GM21526 (cell line): ENCODE data around the gene SAFB2.

ENCODE experiments used
- ATAC-seq: cut with Tn5 transposase; IDR thresholded peaks from one replicate; pipeline ENCODE4 v1.9.1; 2021; ENCODE audit warnings: moderate library complexity; ENCODE audit not compliant: unreplicated experiment, low FRiP score

The SAFB2 gene

DNA sequence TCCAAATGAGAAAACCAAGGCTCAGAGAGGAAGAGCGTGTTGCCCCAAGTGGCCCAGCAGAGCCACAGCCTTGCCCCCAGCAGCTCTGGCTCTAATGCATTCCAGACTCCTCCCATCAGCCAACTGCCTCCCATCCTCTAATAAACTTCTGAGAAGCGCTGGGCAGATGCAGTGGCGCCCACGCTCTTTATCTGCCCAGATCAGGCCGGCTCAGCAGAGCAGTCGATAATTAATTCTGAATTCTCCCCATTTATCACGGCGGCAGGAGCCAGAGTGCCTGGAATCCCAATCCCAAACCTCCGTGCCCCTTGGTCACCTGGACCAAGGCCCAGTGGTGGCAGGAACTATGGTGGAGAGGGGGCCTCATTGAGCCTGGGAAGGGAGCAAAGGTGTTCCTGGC is 68.7 kb downstream of the SAFB2 start:
- ATAC-seq = no peak

DNA sequence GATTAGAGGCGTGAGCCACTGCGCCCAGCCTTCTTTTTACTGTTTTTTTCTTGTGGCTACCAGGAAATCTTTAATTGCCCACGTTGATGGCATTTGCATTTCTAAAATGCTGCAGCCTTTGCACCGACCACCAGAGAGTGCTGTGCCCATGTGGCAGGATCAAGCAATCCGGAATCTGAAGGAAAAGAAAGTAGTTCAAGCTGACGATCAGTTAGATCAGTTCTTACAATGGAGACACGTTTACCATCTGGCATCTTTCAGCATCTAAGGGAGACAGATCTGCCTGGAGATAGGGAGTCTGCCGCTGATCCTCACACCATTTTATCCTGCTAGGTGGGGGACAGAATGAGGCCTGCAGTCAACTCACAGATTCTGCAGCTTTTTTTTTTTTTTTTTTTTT is 74.7 kb downstream of the SAFB2 start:
- no peak for ATAC-seq

DNA sequence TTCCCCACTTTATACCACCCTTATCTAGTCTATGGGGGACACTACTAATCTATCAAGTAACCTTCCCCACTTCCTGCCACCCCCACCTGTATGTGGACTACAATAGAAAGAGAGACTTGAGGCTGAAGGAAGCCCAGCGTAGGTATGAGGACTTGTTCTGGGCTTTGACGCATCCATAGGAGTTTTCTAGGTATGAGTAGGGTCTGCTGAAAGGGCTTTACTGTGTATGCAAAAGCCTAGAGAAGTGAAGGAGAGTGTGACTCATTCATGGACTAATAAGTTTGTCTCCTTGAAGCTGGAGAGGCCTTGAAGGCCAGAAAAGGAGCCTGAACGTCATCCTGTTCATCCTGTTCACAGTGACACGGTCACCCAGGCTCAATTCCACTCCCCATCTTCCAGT is 76.6 kb downstream of the SAFB2 start:
- no peak for ATAC-seq

DNA sequence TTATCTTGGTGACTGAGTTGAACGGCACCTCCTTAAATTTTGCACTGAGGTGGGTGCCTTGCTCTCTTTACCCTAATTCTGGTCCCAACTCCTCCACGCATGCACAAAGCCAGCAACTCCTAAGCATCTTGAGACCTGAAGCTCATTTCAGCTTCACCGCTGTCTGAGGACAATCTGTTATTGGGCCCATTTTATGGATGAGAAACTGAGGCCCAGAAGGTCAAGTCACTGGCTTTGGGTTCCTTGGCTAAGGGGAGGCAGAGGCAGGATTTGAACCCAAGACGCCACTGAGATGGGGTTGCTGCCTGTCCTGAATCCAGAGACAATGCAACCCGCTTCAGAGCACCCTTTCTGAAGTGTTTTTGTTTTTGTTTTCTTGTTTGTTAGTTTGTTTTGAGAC is 77.5 kb downstream of the SAFB2 start:
- no peak for ATAC-seq

DNA sequence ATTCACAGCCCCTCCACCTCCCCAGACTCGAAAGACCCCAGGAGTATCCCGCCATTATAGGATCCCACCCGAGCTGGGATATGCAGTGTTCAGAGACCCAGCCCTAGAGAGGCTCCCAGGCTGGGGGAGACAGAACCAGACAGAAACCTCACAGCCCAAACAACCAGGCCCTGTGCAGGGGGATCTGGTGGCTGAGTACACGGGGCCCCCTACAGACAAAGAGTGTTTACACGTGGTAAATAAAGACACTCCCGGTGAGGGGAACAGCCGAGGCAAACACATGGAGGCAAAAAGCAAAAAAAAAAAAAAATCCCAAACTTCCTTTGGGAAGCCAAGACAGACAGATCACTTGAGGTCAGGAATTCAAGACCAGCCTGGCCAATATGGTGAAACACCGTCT is 79.9 kb downstream of the SAFB2 start:
- ATAC-seq = no peak

DNA sequence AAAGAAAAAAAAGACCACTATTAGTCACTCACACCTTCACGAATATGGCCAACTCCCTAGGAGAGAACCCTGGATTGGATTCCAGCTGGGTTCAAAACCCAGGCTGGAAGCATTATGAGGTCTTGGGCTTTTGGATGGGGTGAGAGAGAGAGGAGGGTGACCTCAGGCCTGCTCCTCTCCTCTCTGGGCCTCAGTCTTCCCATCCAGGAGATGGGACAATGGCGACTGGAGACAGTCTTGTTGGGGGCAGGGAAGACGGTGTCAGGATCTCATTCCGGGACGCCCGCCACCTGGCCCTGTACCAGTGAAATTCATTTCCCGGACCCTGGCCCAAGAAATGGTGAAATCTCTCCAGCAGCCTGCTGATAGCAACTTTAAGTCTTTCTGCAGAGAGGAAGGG is 81.1 kb downstream of the SAFB2 start:
- ATAC-seq = no peak

DNA sequence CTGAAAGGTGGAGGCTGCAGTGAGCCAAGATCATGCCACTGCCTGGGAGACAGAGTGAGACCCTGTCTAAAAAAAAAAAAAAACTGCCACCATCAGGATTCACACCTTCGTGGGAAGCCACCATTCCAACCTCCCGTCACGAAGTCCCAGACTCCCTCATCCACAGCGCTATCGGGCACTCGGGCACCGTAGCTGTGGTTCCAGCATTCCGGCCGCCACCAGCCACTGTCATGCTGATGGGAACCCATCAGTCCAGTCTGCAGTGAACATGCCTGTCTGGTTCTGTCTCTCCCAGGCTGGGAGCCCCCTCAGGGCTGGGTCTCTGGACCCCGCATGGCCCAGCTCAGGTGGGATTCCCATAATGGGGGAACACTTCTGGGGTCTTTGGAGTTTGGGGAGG is 82.4 kb downstream of the SAFB2 start:
- no peak for ATAC-seq

DNA sequence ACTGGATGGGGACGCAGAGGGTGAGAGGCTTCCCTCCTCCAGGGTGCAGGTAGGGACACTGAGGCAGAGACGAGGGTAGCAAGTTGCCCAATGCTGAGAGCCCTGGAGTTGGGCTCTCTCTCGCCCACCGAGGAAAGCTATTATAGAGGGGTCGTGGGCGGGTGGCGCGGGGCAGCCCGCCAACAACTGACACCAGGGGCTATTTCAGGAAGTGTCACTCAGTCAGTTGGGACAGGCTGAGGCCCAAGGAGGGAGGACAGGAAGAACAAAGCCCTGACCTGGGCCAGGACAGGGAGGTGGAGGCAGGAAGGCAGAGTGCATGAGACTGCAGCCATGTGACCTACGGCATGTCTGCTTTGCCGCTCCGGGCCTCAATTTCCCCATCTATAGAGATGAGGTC is 84.7 kb downstream of the SAFB2 start:
- ATAC-seq = no peak
